Measurements from ENCODE around the gene ANAPC15. TPM values are rescaled to one million over a fixed set of nuclear protein-coding genes. Genes with fewer than 3 reads are reported as not detected.
"Not testable (repeated sequence)": the region's sequence is repeated elsewhere in the genome, so short reads cannot be mapped to it uniquely, and the experiment has no call there.

Gene ANAPC15
- 79.3 TPM for polyA plus RNA-seq (2012; ENCODE audit: missing spikeins)

GRCh38 chr11:72112143-72112977, at the start of gene ANAPC15:
Gene ANAPC15 (minus strand): TSS chr11:72112695. CDS start chr11:72111276, 1,419 bp downstream.
- DNase-seq (ENCODE audit: insufficient read length) (peak; percentile 65), FAIRE-seq (peak; percentile 100)
- peak; percentile 98 for TF ChIP-seq POLR2A (IDR thresholded peaks at IDR 0.05; ENCODE audit: low read depth, low read length)
- peak; percentile 84 for TF ChIP-seq TAF1 (IDR thresholded peaks at IDR 0.05; ENCODE audit: borderline replicate concordance, low read depth, low read length)
- TF ChIP-seq POLR2AphosphoS5 (IDR thresholded peaks at IDR 0.05; ENCODE audit: low read depth, low read length) = peak; percentile 99

- FAIRE-seq (no peak), DNase-seq (ENCODE audit: insufficient read length) (no peak)
- TF ChIP-seq POLR2A (IDR thresholded peaks at IDR 0.05; ENCODE audit: low read depth, low read length) = no peak
- no peak for TF ChIP-seq TAF1 (IDR thresholded peaks at IDR 0.05; ENCODE audit: borderline replicate concordance, low read depth, low read length)
- no peak for TF ChIP-seq POLR2AphosphoS5 (IDR thresholded peaks at IDR 0.05; ENCODE audit: low read depth, low read length)
Observed at GRCh38 chr11:72160319-72160718, 47.8 kb upstream of the ANAPC15 start.

- no peak for FAIRE-seq
- DNase-seq (ENCODE audit: insufficient read length) = no peak
- TF ChIP-seq TAF1 (IDR thresholded peaks at IDR 0.05; ENCODE audit: borderline replicate concordance, low read depth, low read length) (no peak), POLR2A (IDR thresholded peaks at IDR 0.05; ENCODE audit: low read depth, low read length) (no peak), POLR2AphosphoS5 (IDR thresholded peaks at IDR 0.05; ENCODE audit: low read depth, low read length) (no peak)
Observed at GRCh38 chr11:72157131-72157530, 44.6 kb upstream of the ANAPC15 start.

GRCh38 chr11:72155751-72156150, 43.3 kb upstream of the ANAPC15 start:
- no peak for FAIRE-seq

GRCh38 chr11:72154816-72155215, 42.3 kb upstream of the ANAPC15 start:
- DNase-seq (ENCODE audit: insufficient read length) (no peak), FAIRE-seq (no peak)
- TF ChIP-seq POLR2AphosphoS5 (IDR thresholded peaks at IDR 0.05; ENCODE audit: low read depth, low read length) (no peak), TAF1 (IDR thresholded peaks at IDR 0.05; ENCODE audit: borderline replicate concordance, low read depth, low read length) (no peak), POLR2A (IDR thresholded peaks at IDR 0.05; ENCODE audit: low read depth, low read length) (no peak)

More at GRCh38 chr11:72155751-72156150, 43.3 kb upstream of the ANAPC15 start:
- no peak for DNase-seq (ENCODE audit: insufficient read length)
- TF ChIP-seq POLR2A (IDR thresholded peaks at IDR 0.05; ENCODE audit: low read depth, low read length) = no peak
- no peak for TF ChIP-seq POLR2AphosphoS5 (IDR thresholded peaks at IDR 0.05; ENCODE audit: low read depth, low read length)
- no peak for TF ChIP-seq TAF1 (IDR thresholded peaks at IDR 0.05; ENCODE audit: borderline replicate concordance, low read depth, low read length)

- not testable (repeated sequence) for DNase-seq (ENCODE audit: insufficient read length); FAIRE-seq
Observed at GRCh38 chr11:72153874-72154273, 41.4 kb upstream of the ANAPC15 start.

GRCh38 chr11:72150882-72151281, 38.4 kb upstream of the ANAPC15 start:
- TF ChIP-seq TAF1 (IDR thresholded peaks at IDR 0.05; ENCODE audit: borderline replicate concordance, low read depth, low read length) (no peak), POLR2AphosphoS5 (IDR thresholded peaks at IDR 0.05; ENCODE audit: low read depth, low read length) (no peak), POLR2A (IDR thresholded peaks at IDR 0.05; ENCODE audit: low read depth, low read length) (no peak)
- DNase-seq (ENCODE audit: insufficient read length) (no peak), FAIRE-seq (no peak)

- no peak for FAIRE-seq
- DNase-seq (ENCODE audit: insufficient read length) = no peak
Observed at GRCh38 chr11:72146625-72147024, 34.1 kb upstream of the ANAPC15 start.

GRCh38 chr11:72144807-72145565, 32.5 kb upstream of the ANAPC15 start:
- TF ChIP-seq POLR2AphosphoS5 (IDR thresholded peaks at IDR 0.05; ENCODE audit: low read depth, low read length) = no peak
- no peak for TF ChIP-seq POLR2A (IDR thresholded peaks at IDR 0.05; ENCODE audit: low read depth, low read length)
- TF ChIP-seq TAF1 (IDR thresholded peaks at IDR 0.05; ENCODE audit: borderline replicate concordance, low read depth, low read length) = no peak
- no peak for FAIRE-seq
- no peak for DNase-seq (ENCODE audit: insufficient read length)

More at GRCh38 chr11:72146625-72147024, 34.1 kb upstream of the ANAPC15 start:
- TF ChIP-seq POLR2AphosphoS5 (IDR thresholded peaks at IDR 0.05; ENCODE audit: low read depth, low read length) (no peak), TAF1 (IDR thresholded peaks at IDR 0.05; ENCODE audit: borderline replicate concordance, low read depth, low read length) (no peak), POLR2A (IDR thresholded peaks at IDR 0.05; ENCODE audit: low read depth, low read length) (no peak)

- not testable (repeated sequence) for DNase-seq (ENCODE audit: insufficient read length)
- FAIRE-seq = peak; percentile 67
Observed at GRCh38 chr11:72142543-72142942, 30.0 kb upstream of the ANAPC15 start.

- not testable (repeated sequence) for FAIRE-seq; DNase-seq (ENCODE audit: insufficient read length)
Observed at GRCh38 chr11:72142086-72142485, 29.6 kb upstream of the ANAPC15 start.

- DNase-seq (ENCODE audit: insufficient read length) = no peak
- TF ChIP-seq POLR2A (IDR thresholded peaks at IDR 0.05; ENCODE audit: low read depth, low read length) = no peak
- no peak for TF ChIP-seq POLR2AphosphoS5 (IDR thresholded peaks at IDR 0.05; ENCODE audit: low read depth, low read length)
- TF ChIP-seq TAF1 (IDR thresholded peaks at IDR 0.05; ENCODE audit: borderline replicate concordance, low read depth, low read length) = no peak
Observed at GRCh38 chr11:72141066-72141465, 28.6 kb upstream of the ANAPC15 start.

More at GRCh38 chr11:72141066-72141465, 28.6 kb upstream of the ANAPC15 start:
- FAIRE-seq = no peak

All from GM12892 (cell line).